ACC112 (cell line): Measurements from ENCODE around the gene MYOF.

Experiments used
- H2AFZ ChIP-seq: fragments of 200-600 bp; sonication (generic); one replicate; pipeline ENCODE4 v1.6.0; 2017; ENCODE audit warnings: antibody characterized with exemption, low read length; ENCODE audit not compliant: unreplicated experiment
- H3K27ac ChIP-seq: fragments of 200-600 bp; sonication (generic); 2 replicates; pipeline ENCODE4 v1.5.1; 2014; ENCODE audit warnings: low read depth, mild to moderate bottlenecking, antibody characterized with exemption, low read length, moderate library complexity
- H3K27me3 ChIP-seq: fragments of 200-600 bp; sonication (generic); 2 replicates; pipeline ENCODE4 v1.6.1; 2014; ENCODE audit warnings: mild to moderate bottlenecking, antibody characterized with exemption, low read length, moderate library complexity, mixed read lengths; ENCODE audit not compliant: insufficient read depth
- H3K36me3 ChIP-seq: fragments of 200-600 bp; sonication (generic); 2 replicates; pipeline ENCODE4 v1.6.1; 2016; ENCODE audit warnings: mild to moderate bottlenecking, antibody characterized with exemption, low read length, moderate library complexity, mixed read lengths; ENCODE audit not compliant: insufficient read depth
- H3K4me1 ChIP-seq: fragments of 200-600 bp; sonication (generic); one replicate; pipeline ENCODE4 v1.6.1; 2016; ENCODE audit warnings: low read length, mixed read lengths; ENCODE audit not compliant: insufficient read depth, unreplicated experiment, control insufficient read depth
- H3K4me3 ChIP-seq: fragments of 200-600 bp; sonication (generic); 2 replicates; pipeline ENCODE4 v1.5.1; 2014; ENCODE audit warnings: mild to moderate bottlenecking, low read depth, low read length
- H3K79me2 ChIP-seq: fragments of 200-600 bp; sonication (generic); one replicate; pipeline ENCODE4 v1.6.0; 2016; ENCODE audit warnings: low read length; ENCODE audit not compliant: control insufficient read depth, unreplicated experiment, insufficient read depth

MYOF gene

GRCh38 chr10:93482145-93482834 is at the start of gene MYOF:
MYOF (minus strand) TSS chr10:93482334; CDS start chr10:93482194, 140 bp downstream.
- Histone ChIP-seq H3K27me3 (no peaks in the 10 kb centered on the region), H3K36me3 (no peaks in the 10 kb centered on the region), H3K4me3 (peak within 1 kb of the TSS; percentile 88), H2AFZ (no peak within 1 kb of the TSS), H3K27ac (peak within 1 kb of the TSS; percentile 94), H3K4me1 (peaks cover 17% of the 10 kb centered on the region), H3K79me2 (peaks cover 44% of the 10 kb centered on the region)

- H3K27me3 ChIP-seq, result no peaks in the 10 kb centered on the region
- H3K4me3 ChIP-seq, result no peak overlapping the region
- peaks cover 22% of the 10 kb centered on the region for H3K4me1 ChIP-seq
- H3K79me2 ChIP-seq, result no peaks in the 10 kb centered on the region
- no peak overlapping the region for H3K27ac ChIP-seq
- H2AFZ ChIP-seq, result no peak overlapping the region
- H3K36me3 ChIP-seq, result peaks cover 47% of the 10 kb centered on the region
Measured at GRCh38 chr10:93518531-93518930, 36.4 kb upstream of the MYOF start.

GRCh38 chr10:93516006-93516380 is 33.9 kb upstream of the MYOF start:
- Histone ChIP-seq H3K79me2 (no peaks in the 10 kb centered on the region), H3K27ac (peak overlapping the region; percentile 83), H3K36me3 (peaks cover 44% of the 10 kb centered on the region), H3K27me3 (no peaks in the 10 kb centered on the region), H3K4me3 (peak overlapping the region; percentile 27; the same call in 1 of the 2 replicates), H3K4me1 (peaks cover 29% of the 10 kb centered on the region), H2AFZ (peak overlapping the region; percentile 28)

- Histone ChIP-seq H2AFZ (peak overlapping the region; percentile 28), H3K27ac (peak overlapping the region; percentile 83), H3K4me3 (peak overlapping the region; percentile 27; the same call in 1 of the 2 replicates), H3K79me2 (no peaks in the 10 kb centered on the region), H3K36me3 (peaks cover 40% of the 10 kb centered on the region), H3K4me1 (peaks cover 29% of the 10 kb centered on the region), H3K27me3 (no peaks in the 10 kb centered on the region)
Measured at GRCh38 chr10:93515071-93516005, 33.2 kb upstream of the MYOF start.

- H3K4me1 ChIP-seq, result peaks cover 29% of the 10 kb centered on the region
- H3K36me3 ChIP-seq, result peaks cover 32% of the 10 kb centered on the region
- no peaks in the 10 kb centered on the region for H3K79me2 ChIP-seq
- H3K4me3 ChIP-seq, result no peak overlapping the region
- H2AFZ ChIP-seq, result no peak overlapping the region
- H3K27me3 ChIP-seq, result no peaks in the 10 kb centered on the region
- H3K27ac ChIP-seq, result peak overlapping the region; percentile 83
Measured at GRCh38 chr10:93514521-93514920, 32.4 kb upstream of the MYOF start.

- Histone ChIP-seq H2AFZ (no peak overlapping the region), H3K27me3 (no peaks in the 10 kb centered on the region), H3K27ac (no peak overlapping the region; the same call in 1 of the 2 replicates), H3K79me2 (no peaks in the 10 kb centered on the region), H3K4me3 (no peak overlapping the region), H3K4me1 (peaks cover 29% of the 10 kb centered on the region), H3K36me3 (peaks cover 18% of the 10 kb centered on the region)
Measured at GRCh38 chr10:93513091-93513490, 31.0 kb upstream of the MYOF start.

- peaks cover 13% of the 10 kb centered on the region for H3K36me3 ChIP-seq
- no peak overlapping the region; the same call in 1 of the 2 replicates for H3K27ac ChIP-seq
- H2AFZ ChIP-seq, result no peak overlapping the region
- no peaks in the 10 kb centered on the region for H3K27me3 ChIP-seq
- H3K4me3 ChIP-seq, result no peak overlapping the region
- H3K79me2 ChIP-seq, result no peaks in the 10 kb centered on the region
- H3K4me1 ChIP-seq, result peaks cover 29% of the 10 kb centered on the region
Measured at GRCh38 chr10:93512565-93512964, 30.4 kb upstream of the MYOF start.

GRCh38 chr10:93509816-93510215 is 27.7 kb upstream of the MYOF start:
- H2AFZ ChIP-seq, result no peak overlapping the region
- H3K4me1 ChIP-seq, result peaks cover 16% of the 10 kb centered on the region
- no peak overlapping the region for H3K4me3 ChIP-seq
- H3K36me3 ChIP-seq, result no peaks in the 10 kb centered on the region
- H3K27me3 ChIP-seq, result no peaks in the 10 kb centered on the region
- peaks cover 6% of the 10 kb centered on the region for H3K79me2 ChIP-seq
- no peak overlapping the region for H3K27ac ChIP-seq

- H3K36me3 ChIP-seq, result peaks cover 12% of the 10 kb centered on the region
- H3K79me2 ChIP-seq, result peaks cover 34% of the 10 kb centered on the region
- no peak overlapping the region for H3K4me3 ChIP-seq
- H2AFZ ChIP-seq, result no peak overlapping the region
- H3K27me3 ChIP-seq, result no peaks in the 10 kb centered on the region
- no peak overlapping the region for H3K27ac ChIP-seq
- H3K4me1 ChIP-seq, result peaks cover 4% of the 10 kb centered on the region
Measured at GRCh38 chr10:93505075-93505474, 22.9 kb upstream of the MYOF start.

- H3K4me1 ChIP-seq, result peaks cover 15% of the 10 kb centered on the region
- no peak overlapping the region for H3K4me3 ChIP-seq
- peaks cover 12% of the 10 kb centered on the region for H3K36me3 ChIP-seq
- peaks cover 54% of the 10 kb centered on the region for H3K79me2 ChIP-seq
- no peaks in the 10 kb centered on the region for H3K27me3 ChIP-seq
- no peak overlapping the region for H3K27ac ChIP-seq
- no peak overlapping the region for H2AFZ ChIP-seq
Measured at GRCh38 chr10:93503075-93503474, 20.9 kb upstream of the MYOF start.
